GM23338 (cell line): Measurements from ENCODE around the gene BMP15. TPM values are rescaled to one million over a fixed set of nuclear protein-coding genes. Genes with fewer than 3 reads are reported as not detected.

Experiments
- ATAC-seq: fragments of 200-7000 bp; cut with Tn5 transposase; 3 replicates; pipeline ENCODE4 v1.9.1; 2020
- DNase-seq: peaks from one replicate; pipeline ENCODE4 v3.0.0-alpha.2; 2015; ENCODE audit warnings: low spot score
- H2AFZ ChIP-seq: fragments of 200-600 bp; sonication (generic); 2 replicates; pipeline ENCODE4 v1.8.0; 2016; ENCODE audit warnings: antibody characterized with exemption, mild to moderate bottlenecking, moderate library complexity
- H3F3A ChIP-seq: fragments of 200-600 bp; sonication (generic); replicated peaks from 2 replicates; pipeline ENCODE4 v1.8.0; 2017; ENCODE audit warnings: antibody characterized with exemption, mixed run types, low read depth
- H3K27ac ChIP-seq: fragments of 200-600 bp; sonication (generic); 2 replicates; pipeline ENCODE4 v1.6.1; 2016; ENCODE audit warnings: low read depth
- H3K27me3 ChIP-seq: fragments of 200-600 bp; sonication (generic); 2 replicates; pipeline ENCODE4 v1.8.0; 2016; ENCODE audit warnings: mild to moderate bottlenecking, mixed run types, moderate library complexity; ENCODE audit not compliant: insufficient read depth
- H3K36me3 ChIP-seq: fragments of 200-600 bp; sonication (generic); 2 replicates; pipeline ENCODE4 v1.8.0; 2016; ENCODE audit warnings: mild to moderate bottlenecking; ENCODE audit not compliant: insufficient read depth
- H3K4me1 ChIP-seq: fragments of 200-600 bp; sonication (generic); 2 replicates; pipeline ENCODE4 v1.8.0; 2016; ENCODE audit warnings: mild to moderate bottlenecking, moderate library complexity; ENCODE audit not compliant: insufficient read depth
- H3K4me2 ChIP-seq: fragments of 200-600 bp; sonication (generic); 2 replicates; pipeline ENCODE4 v1.7.1; 2017; ENCODE audit warnings: mixed run types
- H3K4me3 ChIP-seq: fragments of 200-600 bp; sonication (generic); 2 replicates; pipeline ENCODE4 v1.6.1; 2016; ENCODE audit warnings: mixed run types
- H3K79me2 ChIP-seq: fragments of 200-600 bp; sonication (generic); replicated peaks from 2 replicates; pipeline ENCODE4 v1.8.0; 2017; ENCODE audit warnings: mild to moderate bottlenecking; ENCODE audit not compliant: insufficient read depth
- H3K9me2 ChIP-seq: fragments of 200-600 bp; sonication (generic); 2 replicates; pipeline ENCODE4 v1.8.0; 2017; ENCODE audit not compliant: insufficient read depth
- H4K20me1 ChIP-seq: fragments of 200-600 bp; sonication (generic); replicated peaks from 2 replicates; pipeline ENCODE4 v1.8.0; 2017; ENCODE audit warnings: mild to moderate bottlenecking; ENCODE audit not compliant: insufficient read depth
- H3K27ac Mint-ChIP-seq: 2 replicates; pipeline ENCODE4 v1.8.0; 2020; ENCODE audit warnings: inconsistent platforms, mild to moderate bottlenecking, moderate library complexity, mixed read lengths
- H3K27me3 Mint-ChIP-seq: 3 replicates; pipeline ENCODE4 v1.8.0; 2022; ENCODE audit warnings: low read depth, mild to moderate bottlenecking, moderate library complexity, mixed read lengths, inconsistent platforms; ENCODE audit not compliant: insufficient read depth, poor library complexity
- H3K36me3 Mint-ChIP-seq: 3 replicates; pipeline ENCODE4 v1.8.0; 2021; ENCODE audit warnings: low read depth, mild to moderate bottlenecking, inconsistent platforms, moderate library complexity, mixed read lengths
- H3K4me1 Mint-ChIP-seq: 3 replicates; pipeline ENCODE4 v1.8.0; 2020; ENCODE audit warnings: mild to moderate bottlenecking, inconsistent platforms, mixed read lengths
- H3K4me3 Mint-ChIP-seq: 3 replicates; pipeline ENCODE4 v1.8.0; 2021; ENCODE audit warnings: moderate library complexity, mild to moderate bottlenecking, inconsistent platforms, mixed read lengths
- H3K9me3 Mint-ChIP-seq: 3 replicates; pipeline ENCODE4 v1.8.0; 2020; ENCODE audit warnings: moderate library complexity, mild to moderate bottlenecking, inconsistent platforms, mixed read lengths
- CREB1 ChIP-seq: fragments of 250-450 bp; sonication (Bioruptor Pico); IDR thresholded peaks from 2 replicates; pipeline ENCODE4 v1.5.0; 2020; ENCODE audit warnings: low read depth, mild to moderate bottlenecking, moderate library complexity
- CTCF ChIP-seq, 2 experiments: fragments of 200-600 bp in 1 of 2; sonication (generic) in 1 of 2; conservative IDR thresholded peaks; 2 replicates each; pipeline versions ENCODE4 v1.5.1 to v1.6.1; 2016 to 2017; ENCODE audit warnings: antibody characterized with exemption in 2 of 2, low read depth in 2 of 2, mild to moderate bottlenecking in 2 of 2, moderate library complexity in 1 of 2
- ETS1 ChIP-seq: IDR thresholded peaks from 2 replicates; pipeline ENCODE4 v1.6.1; 2016; ENCODE audit warnings: antibody characterized with exemption
- EZH2 ChIP-seq: fragments of 200-600 bp; sonication (generic); IDR thresholded peaks from one replicate; pipeline ENCODE4 v1.8.0; 2017; ENCODE audit warnings: antibody characterized with exemption, mild to moderate bottlenecking, low read depth; ENCODE audit not compliant: unreplicated experiment
- EZH2phosphoT487 ChIP-seq: fragments of 200-600 bp; sonication (generic); IDR thresholded peaks from one replicate; pipeline ENCODE4 v1.8.1; 2018; ENCODE audit warnings: antibody characterized with exemption; ENCODE audit not compliant: unreplicated experiment
- JUNB ChIP-seq: IDR thresholded peaks from one replicate; pipeline ENCODE4 v1.6.1; 2016; ENCODE audit warnings: antibody characterized with exemption; ENCODE audit not compliant: unreplicated experiment
- NANOG ChIP-seq: IDR thresholded peaks from 2 replicates; pipeline ENCODE4 v1.6.1; 2016; ENCODE audit warnings: antibody characterized with exemption, borderline replicate concordance
- POLR2AphosphoS5 ChIP-seq: IDR thresholded peaks from 2 replicates; pipeline ENCODE4 v1.6.1; 2016; ENCODE audit warnings: antibody characterized with exemption, low read depth
- REST ChIP-seq: IDR thresholded peaks from one replicate; pipeline ENCODE4 v1.6.1; 2018; ENCODE audit warnings: antibody characterized with exemption; ENCODE audit not compliant: unreplicated experiment
- STAT1 ChIP-seq: IDR thresholded peaks from one replicate; pipeline ENCODE4 v1.6.1; 2016; ENCODE audit warnings: antibody characterized with exemption; ENCODE audit not compliant: unreplicated experiment
- ZNF114 ChIP-seq: fragments of 250-450 bp; sonication (Bioruptor Pico); IDR thresholded peaks from 2 replicates; pipeline ENCODE4 v1.5.0; 2020; ENCODE audit warnings: mild to moderate bottlenecking, moderate library complexity
- ZNF331 ChIP-seq: fragments of 250-450 bp; sonication (Bioruptor Pico); IDR thresholded peaks from 2 replicates; pipeline ENCODE4 v1.5.0; 2020; ENCODE audit warnings: low read depth, mild to moderate bottlenecking, moderate library complexity
- ZNF462 ChIP-seq: fragments of 250-450 bp; sonication (Bioruptor Pico); IDR thresholded peaks from 2 replicates; pipeline ENCODE4 v1.5.0; 2020; ENCODE audit warnings: mild to moderate bottlenecking, moderate library complexity
- polyA plus RNA-seq: library from polyadenylated mRNA; unstranded; fragments of >200 nt; fragmentation: Nextera tagmentation; extraction: Ambion mirVana; gene quantifications from 2 replicates; pipeline ENCODE4 v1.2.1, GENCODE V29; 2016
- total RNA-seq: library from RNA; depleted of rRNA; stranded (reverse); fragments of >200 nt; shearing (Covaris generic); gene quantifications from 2 replicates; pipeline ENCODE4 v1.2.3, GENCODE V29; 2014

The BMP15 gene
- total and polyA plus RNA-seq, 2 experiments from 2014 or later = not detected

GRCh38 chrX:50874876-50875275 is 35.7 kb upstream of the BMP15 start:
- H3K36me3 ChIP-seq = no peaks in the 10 kb centered on the region
- peaks cover 8% of the 10 kb centered on the region; the same call in 1 of the 2 replicates for H3K4me1 ChIP-seq
- Mint-ChIP-seq H3K36me3 (no peaks in the 10 kb centered on the region), H3K4me1 (peaks cover 11% of the 10 kb centered on the region; the same call in 2 of the 3 replicates), H3K4me3 (no peak overlapping the region), H3K27ac (no peak overlapping the region), H3K9me3 (no peaks in the 10 kb centered on the region), H3K27me3 (peaks cover under 1% of the 10 kb centered on the region)
- H3K4me2 ChIP-seq = no peak overlapping the region
- H2AFZ ChIP-seq = no peak overlapping the region
- ATAC-seq (peak; percentile 76), DNase-seq (peak; percentile 40)
- TF ChIP-seq STAT1 (no peak), CREB1 (CRISPR knock-in tag) (no peak), REST (no peak), POLR2AphosphoS5 (no peak), CTCF (conservative IDR thresholded peaks at IDR 0.05; ENCODE audit: low read depth in 2 of 2) (no peak), EZH2 (no peak), ZNF331 (CRISPR knock-in tag) (no peak), JUNB (no peak), EZH2phosphoT487 (no peak), NANOG (no peak), ZNF462 (CRISPR knock-in tag) (no peak), ETS1 (no peak), ZNF114 (CRISPR knock-in tag) (no peak)
- no peaks in the 10 kb centered on the region for H4K20me1 ChIP-seq
- H3K9me2 ChIP-seq = no peaks in the 10 kb centered on the region
- H3F3A ChIP-seq = no peaks in the 10 kb centered on the region
- no peak overlapping the region for H3K4me3 ChIP-seq
- H3K27me3 ChIP-seq = no peaks in the 10 kb centered on the region
- no peaks in the 10 kb centered on the region for H3K79me2 ChIP-seq
- H3K27ac ChIP-seq = no peak overlapping the region
